ENCODE measurements around the gene PITPNB. TPM values are rescaled to one million over a fixed set of nuclear protein-coding genes. Genes with fewer than 3 reads are reported as not detected.

The PITPNB gene
- total RNA-seq, 4 donors from 2014 or later = 24.7 to 29.7 (median 28.2) TPM

- Histone ChIP-seq H3K27me3 (no peaks in the 10 kb centered on the region), H3K9me3 (no peaks in the 10 kb centered on the region), H3K27ac (no peak overlapping the region), H3K36me3 (peaks cover 0 to 1% (median 0%) of the 10 kb centered on the region in 3 donors), H3K4me3 (no peak overlapping the region), H3K4me1 (peaks cover 0 to 39% (median 0%) of the 10 kb centered on the region in 4 donors)
- no peak for TF ChIP-seq POLR2A (IDR thresholded peaks at IDR 0.05)
- TF ChIP-seq, protein P1, sequence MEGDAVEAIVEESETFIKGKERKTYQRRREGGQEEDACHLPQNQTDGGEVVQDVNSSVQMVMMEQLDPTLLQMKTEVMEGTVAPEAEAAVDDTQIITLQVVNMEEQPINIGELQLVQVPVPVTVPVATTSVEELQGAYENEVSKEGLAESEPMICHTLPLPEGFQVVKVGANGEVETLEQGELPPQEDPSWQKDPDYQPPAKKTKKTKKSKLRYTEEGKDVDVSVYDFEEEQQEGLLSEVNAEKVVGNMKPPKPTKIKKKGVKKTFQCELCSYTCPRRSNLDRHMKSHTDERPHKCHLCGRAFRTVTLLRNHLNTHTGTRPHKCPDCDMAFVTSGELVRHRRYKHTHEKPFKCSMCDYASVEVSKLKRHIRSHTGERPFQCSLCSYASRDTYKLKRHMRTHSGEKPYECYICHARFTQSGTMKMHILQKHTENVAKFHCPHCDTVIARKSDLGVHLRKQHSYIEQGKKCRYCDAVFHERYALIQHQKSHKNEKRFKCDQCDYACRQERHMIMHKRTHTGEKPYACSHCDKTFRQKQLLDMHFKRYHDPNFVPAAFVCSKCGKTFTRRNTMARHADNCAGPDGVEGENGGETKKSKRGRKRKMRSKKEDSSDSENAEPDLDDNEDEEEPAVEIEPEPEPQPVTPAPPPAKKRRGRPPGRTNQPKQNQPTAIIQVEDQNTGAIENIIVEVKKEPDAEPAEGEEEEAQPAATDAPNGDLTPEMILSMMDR (IDR thresholded peaks at IDR 0.05) = no peak
- no peak for DNase-seq
Measured at GRCh38 chr22:27878541-27878940, 40.5 kb downstream of the PITPNB start.

DNA sequence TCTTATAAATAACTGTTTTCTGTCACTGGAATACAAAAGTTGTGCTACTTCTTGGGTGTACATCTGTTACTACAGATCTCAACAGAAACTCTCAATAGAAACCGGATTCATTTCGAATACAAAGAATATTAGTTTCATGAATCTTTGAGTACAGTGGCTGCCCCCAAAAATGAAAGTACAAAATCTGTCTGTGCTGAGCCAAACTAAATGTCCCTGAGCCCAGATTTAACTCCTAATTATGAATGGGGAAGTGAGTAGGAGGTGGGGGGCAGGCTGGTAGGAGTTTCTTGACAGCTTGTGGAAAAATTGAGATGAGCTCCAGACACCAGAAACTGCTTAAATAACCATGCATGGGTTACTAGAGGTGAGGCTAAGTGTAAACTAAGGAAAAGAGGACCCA, 41.6 kb downstream of the PITPNB start:
- no peak for DNase-seq
- H3K4me3 ChIP-seq = no peak overlapping the region
- H3K27ac ChIP-seq = no peak overlapping the region
- H3K36me3 ChIP-seq = peaks cover 0 to 10% (median 0%) of the 10 kb centered on the region in 3 donors
- H3K9me3 ChIP-seq = no peaks in the 10 kb centered on the region
- no peak for TF ChIP-seq POLR2A (IDR thresholded peaks at IDR 0.05)
- TF ChIP-seq, protein P1 (IDR thresholded peaks at IDR 0.05) = no peak
- H3K27me3 ChIP-seq = no peaks in the 10 kb centered on the region
- peaks cover 0 to 31% (median 0%) of the 10 kb centered on the region in 4 donors for H3K4me1 ChIP-seq

GRCh38 chr22:27876684-27877083, 42.4 kb downstream of the PITPNB start:
- TF ChIP-seq, protein P1 (IDR thresholded peaks at IDR 0.05) = no peak
- no peak for TF ChIP-seq POLR2A (IDR thresholded peaks at IDR 0.05)
- H3K4me1 ChIP-seq = peaks cover 0 to 26% (median 0%) of the 10 kb centered on the region in 4 donors

GRCh38 chr22:27875951-27876350, 43.1 kb downstream of the PITPNB start:
- no peak for DNase-seq
- TF ChIP-seq POLR2A (IDR thresholded peaks at IDR 0.05) = no peak
- TF ChIP-seq, protein P1 (IDR thresholded peaks at IDR 0.05) = no peak
- peaks cover 0 to 19% (median 0%) of the 10 kb centered on the region in 4 donors for H3K4me1 ChIP-seq
- H3K36me3 ChIP-seq = peaks cover 0 to 20% (median 0%) of the 10 kb centered on the region in 3 donors
- no peaks in the 10 kb centered on the region for H3K9me3 ChIP-seq
- H3K27ac ChIP-seq = no peak overlapping the region
- H3K27me3 ChIP-seq = no peaks in the 10 kb centered on the region
- H3K4me3 ChIP-seq = no peak overlapping the region

More at GRCh38 chr22:27876684-27877083, 42.4 kb downstream of the PITPNB start:
- H3K27ac ChIP-seq = no peak overlapping the region
- no peak for DNase-seq
- H3K4me3 ChIP-seq = no peak overlapping the region
- H3K36me3 ChIP-seq = peaks cover 0 to 16% (median 0%) of the 10 kb centered on the region in 3 donors
- no peaks in the 10 kb centered on the region for H3K27me3 ChIP-seq
- H3K9me3 ChIP-seq = no peaks in the 10 kb centered on the region

DNA sequence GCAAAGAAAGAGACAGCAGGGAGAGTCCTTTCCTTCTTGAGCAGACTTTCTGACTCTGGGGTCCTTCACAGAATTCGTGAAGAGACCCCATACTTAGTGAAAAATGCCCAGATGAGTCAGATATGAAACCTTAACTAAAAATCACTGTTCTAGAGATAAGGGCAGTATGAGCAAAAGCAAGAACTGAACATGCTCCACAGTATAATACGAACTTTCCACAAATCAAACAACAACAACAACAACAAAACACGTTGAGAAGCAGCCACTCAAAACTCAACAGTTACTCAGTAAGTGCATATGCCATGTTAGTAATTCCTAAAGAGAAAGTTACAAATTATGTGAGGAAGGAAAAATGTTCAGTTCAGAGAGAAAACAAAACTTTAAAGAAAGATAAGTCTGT, 44.3 kb downstream of the PITPNB start:
- H3K27ac ChIP-seq = no peak overlapping the region
- H3K9me3 ChIP-seq = no peaks in the 10 kb centered on the region
- no peak for DNase-seq
- no peak overlapping the region for H3K4me3 ChIP-seq
- no peak for TF ChIP-seq POLR2A (IDR thresholded peaks at IDR 0.05)
- TF ChIP-seq, protein P1 (IDR thresholded peaks at IDR 0.05) = no peak
- H3K4me1 ChIP-seq = peaks cover 0 to 30% (median 0%) of the 10 kb centered on the region in 4 donors
- H3K36me3 ChIP-seq = peaks cover 0 to 20% (median 0%) of the 10 kb centered on the region in 3 donors
- H3K27me3 ChIP-seq = no peaks in the 10 kb centered on the region

Measured in Peyer's patch (tissue), 4 donors.